Measurements from ENCODE around the gene STOM.
A peak's percentile ranks its signal among the peaks of the same experiment; 100 is the strongest.
"Not testable (repeated sequence)": the region's sequence is repeated elsewhere in the genome, so short reads cannot be mapped to it uniquely, and the experiment has no call there.

The STOM gene

DNA sequence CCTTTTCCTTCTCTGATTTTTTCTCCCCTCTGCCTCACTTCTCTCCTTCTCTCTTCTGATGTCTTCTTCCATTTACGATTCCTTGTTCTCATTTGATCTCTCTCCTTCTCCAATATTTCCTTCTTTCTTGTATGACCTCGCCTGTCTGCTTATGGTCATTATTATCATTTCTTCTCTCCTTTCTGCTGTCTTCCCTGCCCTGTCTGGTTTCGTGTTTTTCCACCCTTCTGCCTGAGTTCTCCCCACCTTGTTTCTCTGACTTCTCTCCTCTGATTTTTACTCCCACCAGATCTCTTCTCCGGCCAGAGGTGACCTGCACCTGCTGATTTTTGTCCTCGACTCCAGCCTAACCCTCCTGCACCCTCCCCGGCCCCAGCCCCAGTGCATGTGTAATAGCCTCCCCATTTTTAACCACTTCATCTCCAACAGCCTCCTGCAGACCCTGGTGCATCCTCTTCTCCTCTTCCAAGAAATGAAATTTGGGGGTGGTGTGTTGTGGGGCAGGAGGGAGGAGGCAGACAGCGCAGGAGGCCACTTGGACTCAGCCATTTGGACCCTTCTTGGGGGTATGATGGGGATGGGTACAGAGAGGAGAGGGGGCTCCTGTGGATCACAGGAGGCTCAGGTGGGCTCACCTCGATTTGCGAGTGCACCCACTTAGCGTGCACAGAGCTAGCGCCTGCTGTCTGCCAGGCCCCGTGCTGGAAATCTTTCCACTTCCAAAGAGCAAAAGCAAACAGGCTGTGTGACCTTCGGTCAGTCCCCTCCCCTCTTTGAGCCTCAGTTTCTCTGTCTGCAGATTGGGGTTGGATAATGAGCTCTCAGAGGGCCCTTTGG, 69.5 kb downstream of the STOM start:
- DNase-seq (ENCODE audit: low spot score), result no peak

DNA sequence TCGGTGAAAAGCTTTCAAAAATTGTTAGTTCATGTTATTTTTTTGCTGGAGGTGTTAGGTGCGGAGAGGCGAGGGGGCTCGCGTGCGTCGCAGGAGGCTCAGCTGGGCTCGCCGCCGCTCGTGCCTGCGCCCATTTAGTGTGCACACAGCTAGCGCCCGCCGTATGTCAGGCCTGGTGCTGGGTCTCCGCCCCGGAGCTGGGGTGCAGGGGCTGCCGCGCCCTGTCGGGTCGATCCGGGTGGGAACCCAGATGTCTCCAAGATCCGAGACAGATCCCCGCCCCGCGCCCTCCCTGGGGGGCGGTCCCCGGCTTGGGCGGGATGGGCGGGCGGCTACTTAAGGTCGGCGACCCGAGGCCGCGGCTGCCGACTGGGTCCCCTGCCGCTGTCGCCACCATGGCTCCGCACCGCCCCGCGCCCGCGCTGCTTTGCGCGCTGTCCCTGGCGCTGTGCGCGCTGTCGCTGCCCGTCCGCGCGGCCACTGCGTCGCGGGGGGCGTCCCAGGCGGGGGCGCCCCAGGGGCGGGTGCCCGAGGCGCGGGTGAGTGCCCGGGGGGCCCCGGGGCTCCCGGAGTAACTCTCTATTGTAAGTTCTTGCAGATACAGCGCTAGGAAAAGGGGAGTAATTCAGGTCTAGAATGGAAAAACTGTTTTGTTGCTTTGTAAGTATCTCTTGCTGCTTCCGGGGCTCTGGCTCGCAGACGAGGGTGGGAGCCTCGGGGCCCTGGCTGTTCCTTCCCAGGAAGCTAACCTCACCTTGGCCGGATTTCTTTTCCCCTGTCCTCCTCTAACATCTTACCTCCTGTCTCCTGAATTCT, 70.4 kb downstream of the STOM start:
- DNase-seq (ENCODE audit: low spot score), result peak; percentile 10

DNA sequence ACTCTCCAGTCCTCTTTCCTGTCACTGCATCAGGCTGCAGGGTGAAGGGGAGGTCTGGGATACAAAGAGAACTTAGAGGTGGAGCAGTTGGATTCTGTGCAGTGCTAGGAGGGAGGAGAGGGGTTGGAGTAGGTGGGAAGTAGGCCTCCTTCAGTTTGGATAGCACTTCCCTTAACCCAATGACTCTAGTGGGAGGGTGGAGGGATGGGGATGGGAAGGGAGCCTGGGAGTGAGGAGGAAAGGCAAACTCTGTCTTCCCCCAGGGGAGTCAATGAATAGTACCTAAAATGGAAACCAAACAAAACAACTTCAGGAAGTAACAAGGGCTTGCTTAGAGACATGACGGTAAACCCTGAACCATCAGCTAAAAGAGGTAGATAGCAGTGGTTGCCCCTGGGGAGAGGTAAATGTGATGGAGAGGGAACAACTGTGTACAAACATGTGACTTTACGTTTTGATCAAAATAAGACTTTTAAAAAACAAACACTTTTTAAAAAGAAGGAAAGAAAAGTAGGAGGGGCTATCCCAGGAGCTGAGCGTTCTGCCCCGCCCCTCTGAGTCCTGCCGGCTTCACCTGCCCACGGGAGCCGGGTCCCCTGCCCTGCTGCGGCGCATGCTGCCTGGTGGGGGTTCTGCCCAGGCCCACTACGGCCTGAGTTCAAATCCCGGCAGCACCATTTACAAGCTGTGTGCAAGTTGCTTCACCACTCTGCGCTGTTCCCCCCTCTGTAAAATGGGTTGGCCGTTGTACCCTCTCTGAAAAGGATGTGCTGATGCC, 71.2 kb downstream of the STOM start:
- DNase-seq (ENCODE audit: low spot score), result no peak

DNA sequence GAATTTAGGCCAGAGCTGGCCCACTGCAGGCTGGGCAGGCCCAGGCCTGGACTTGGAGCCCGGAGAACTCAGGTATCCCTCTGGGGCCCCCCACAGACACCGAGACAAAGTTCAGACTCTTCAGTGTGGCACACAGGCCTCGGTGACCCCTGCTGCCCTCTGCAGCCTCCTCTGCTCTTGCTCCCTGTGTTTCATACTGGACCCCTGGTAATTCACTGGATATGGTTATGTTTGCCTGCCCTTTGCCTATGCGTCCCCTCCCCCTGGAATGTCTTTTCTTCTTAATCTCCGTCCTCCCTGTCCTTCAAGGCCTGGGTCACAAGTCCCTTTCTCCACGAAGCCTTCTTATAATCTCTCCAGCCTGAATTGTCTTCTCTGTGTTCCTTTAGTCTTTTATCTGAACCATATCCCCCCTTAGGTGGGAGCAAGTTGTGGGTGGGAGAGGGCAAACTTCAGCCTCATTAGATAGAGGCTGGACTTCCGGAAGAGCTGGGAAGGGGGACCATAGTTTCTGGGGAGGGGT, 72.0 kb downstream of the STOM start:
- DNase-seq (ENCODE audit: low spot score), result no peak

DNA sequence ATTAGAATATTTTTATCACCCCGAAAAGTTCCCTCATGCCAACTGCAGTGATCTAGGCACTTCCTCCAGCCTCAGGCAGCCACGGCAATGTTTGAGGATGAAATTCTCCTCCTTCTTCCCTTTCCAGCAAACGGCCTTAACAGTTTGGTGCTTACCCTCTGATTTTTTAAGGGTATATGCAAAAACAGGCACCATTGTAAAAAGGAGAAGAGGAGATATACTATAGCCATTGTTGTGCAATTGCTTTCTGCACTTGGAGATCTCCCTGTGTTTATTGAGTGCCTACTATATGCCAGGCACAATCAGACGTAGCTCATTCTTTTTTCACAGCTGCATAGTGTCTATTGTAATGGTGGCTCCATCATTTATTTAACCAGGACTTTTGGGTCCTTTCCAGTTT, 72.7 kb downstream of the STOM start:
- no peak for DNase-seq (ENCODE audit: low spot score)

DNA sequence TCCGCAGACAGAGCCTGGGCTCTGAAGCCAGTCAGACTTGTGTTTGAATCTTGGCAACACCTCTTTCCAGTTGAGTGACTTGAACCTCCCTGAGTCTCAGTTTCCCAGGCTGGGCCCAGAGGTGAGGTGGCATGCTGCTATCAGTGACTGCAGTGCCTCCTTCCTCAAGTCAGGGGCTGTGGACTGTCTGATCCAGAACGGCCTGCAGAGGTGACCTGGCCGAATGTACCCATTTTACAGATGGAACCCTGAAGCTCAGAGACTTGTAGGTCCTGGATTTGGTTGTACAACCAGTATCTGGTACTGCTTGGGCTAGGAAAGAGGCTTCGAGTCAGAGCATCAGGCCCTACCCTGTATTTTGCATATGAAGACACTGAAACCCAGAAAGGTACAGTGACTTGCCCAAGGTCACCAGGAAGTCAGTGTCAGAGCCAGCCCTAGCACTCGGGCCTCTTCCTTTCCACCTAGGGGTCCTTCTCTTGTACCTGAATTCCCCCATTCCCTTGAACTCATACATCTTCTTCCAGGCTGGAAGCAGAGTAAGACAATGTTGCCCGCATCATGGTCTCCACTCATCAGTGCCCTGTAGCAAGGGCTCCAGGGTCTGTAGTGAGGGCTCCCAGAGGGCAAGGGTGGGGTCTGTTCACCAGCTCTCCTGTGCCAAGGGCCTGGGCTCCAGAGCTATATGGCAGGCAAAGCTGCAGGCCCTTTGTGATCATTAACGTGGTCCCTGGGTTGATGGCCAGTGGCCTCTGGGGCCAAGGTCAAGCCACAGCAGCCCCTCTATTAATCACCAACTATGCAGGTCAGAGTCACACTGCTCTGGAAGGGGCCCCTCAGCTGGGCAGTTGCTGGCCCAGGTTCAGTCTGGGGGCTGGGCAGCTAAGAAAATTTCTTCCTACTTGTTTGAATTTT, 73.6 kb downstream of the STOM start:
- no peak for DNase-seq (ENCODE audit: low spot score)

DNA sequence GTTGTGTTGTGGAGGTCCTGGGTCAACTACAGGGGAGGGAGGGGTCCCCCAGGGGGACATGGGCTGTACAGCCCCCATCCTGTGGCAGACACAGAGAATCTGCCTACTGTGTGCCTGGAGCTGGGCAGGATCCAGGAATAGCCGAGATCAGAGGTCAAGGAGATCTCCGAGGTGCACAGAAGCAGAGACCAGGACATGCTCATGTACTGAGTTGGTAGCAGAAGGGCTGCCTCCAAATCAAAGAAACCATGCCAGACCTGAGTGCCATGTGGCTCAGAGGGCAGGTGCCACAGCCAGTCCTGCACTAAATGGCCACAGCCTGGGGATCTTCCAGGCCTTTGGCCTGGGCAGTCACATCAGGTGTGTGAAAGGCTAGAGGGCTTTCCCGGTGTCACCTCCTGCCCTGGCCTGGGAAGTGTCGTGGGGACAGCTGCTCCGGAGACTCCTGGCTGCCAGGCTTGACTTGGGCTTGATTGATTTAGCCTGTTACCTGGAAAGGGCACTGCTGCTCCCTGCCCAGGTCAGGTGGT, 74.3 kb downstream of the STOM start:
- DNase-seq (ENCODE audit: low spot score), result no peak

DNA sequence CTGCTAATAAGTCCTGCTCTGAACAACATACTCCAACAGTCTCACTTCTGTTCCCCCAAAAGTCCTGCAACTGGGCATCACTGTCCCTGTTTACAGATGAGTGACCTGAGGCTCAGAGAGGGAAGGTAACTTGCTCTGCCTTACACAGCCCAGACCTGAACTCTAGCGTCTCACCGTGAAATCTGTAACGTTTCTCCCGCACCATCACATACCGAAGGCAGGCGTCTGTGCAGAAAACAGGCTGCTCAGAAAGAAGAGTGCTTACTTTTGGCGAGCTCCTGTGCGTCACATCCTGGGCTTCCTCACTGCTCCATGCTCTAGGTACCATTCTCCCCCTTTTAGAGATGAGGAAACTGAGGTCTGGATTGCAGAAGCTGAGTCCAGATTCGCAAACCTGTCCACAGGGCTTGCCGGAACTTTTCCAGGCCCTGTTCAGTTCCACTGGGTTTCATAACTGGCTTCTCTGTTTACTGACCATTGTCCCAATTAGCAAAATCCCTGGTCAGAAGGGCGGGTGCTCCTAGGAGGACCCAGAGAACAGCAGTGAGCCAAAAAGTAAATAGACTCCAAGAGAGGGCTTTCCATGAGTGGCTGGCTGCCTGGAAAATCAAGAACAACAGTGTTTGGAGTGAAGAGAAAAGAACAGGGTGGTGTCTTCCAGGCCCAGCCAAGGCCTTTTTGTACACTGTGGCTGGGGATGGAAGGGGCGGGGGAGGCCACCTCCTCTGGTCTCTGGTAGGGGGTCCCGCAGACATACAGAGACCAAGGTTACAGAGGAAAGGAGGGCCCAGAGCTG, 75.0 kb downstream of the STOM start:
- DNase-seq (ENCODE audit: low spot score), result no peak

DNA sequence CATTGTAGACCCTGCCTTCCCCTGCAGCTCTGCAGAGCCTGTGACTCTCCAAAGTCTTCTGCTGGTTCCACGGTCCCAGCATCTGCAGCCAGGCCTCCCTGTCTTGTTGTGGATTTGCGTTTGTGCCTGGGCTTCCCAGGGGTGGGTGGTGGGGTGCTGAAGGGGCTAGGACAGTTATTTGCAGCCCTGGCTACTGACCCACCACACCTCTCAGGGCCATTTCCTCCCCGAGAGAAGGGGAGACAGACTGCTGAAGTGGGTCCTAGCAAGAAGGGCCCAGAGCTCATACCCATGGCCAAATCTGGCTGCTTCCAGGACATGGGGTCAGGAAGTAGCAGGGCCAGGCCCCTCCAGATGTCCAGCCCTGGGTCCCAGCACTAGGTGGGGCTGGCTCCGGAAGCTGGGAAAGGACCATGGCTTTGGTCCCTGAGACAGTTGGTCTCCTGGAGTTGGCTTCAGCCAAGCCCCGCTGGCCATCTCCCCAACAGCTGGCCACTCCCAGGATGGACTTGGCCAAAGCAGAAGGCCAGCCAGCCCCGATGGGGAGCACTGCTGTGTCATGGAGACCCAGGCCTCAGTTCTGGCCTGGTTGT, 75.8 kb downstream of the STOM start:
- no peak for DNase-seq (ENCODE audit: low spot score)

DNA sequence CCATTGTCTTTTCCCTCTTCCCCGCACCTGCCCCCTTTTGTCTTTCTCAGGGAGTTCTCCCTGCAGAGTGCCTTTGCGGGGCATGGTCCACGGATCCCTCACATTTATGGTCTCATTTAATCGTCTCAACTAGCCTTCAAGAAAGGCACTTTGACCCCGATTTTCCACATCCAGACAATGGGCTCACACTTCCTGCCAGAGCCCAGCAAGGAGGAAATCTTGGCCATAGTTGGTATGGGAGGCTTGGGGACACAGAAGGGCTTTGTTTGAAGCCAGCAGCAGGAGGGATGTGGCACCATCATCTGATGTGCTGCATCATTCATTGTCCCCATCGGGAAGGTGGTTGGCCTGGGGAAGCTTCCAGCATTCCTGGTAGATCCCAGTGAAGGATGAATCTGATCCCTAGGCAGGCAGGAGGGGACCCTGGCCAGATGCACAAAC, 77.2 kb downstream of the STOM start:
- no peak for DNase-seq (ENCODE audit: low spot score)

DNA sequence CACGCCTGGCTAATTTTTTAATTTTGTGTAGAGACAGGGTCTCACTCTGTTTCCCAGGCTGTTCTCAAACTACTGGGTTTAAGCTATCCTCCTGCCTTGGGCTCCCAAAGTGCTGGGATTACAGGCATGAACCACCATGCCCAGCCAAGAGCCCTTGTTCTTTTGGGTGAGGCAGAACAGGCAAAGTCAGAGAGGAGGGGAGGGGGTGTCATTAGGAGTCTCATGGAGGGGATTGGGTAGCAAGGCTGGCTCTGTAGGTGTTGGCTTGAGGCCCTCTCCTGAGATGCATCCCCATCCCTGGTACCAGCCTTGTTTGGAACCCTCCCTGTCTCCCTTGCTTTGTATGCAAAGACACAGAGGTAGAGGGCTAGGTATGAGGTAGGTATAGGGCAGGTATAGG, 78.0 kb downstream of the STOM start:
- DNase-seq (ENCODE audit: low spot score), result no peak

DNA sequence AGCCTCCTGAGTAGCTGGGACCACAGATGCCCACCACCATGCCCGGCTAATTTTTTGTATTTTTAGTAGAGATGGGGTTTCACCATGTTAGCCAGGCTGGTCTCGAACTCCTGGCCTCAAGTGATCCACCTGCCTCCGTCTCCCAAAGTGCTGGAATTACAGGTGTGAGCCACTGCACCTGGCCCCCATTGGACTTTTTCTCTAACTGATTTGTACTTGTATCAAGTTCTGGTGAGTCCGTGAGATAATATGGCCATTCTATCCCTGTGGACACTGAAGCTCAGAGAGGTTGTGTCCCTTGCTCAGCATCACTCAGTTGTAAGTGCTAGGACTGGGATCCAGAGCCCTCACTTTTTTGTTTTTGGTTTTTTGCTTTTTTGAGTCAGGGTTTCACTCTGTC, 78.5 kb downstream of the STOM start:
- not testable (repeated sequence) for DNase-seq (ENCODE audit: low spot score)

DNA sequence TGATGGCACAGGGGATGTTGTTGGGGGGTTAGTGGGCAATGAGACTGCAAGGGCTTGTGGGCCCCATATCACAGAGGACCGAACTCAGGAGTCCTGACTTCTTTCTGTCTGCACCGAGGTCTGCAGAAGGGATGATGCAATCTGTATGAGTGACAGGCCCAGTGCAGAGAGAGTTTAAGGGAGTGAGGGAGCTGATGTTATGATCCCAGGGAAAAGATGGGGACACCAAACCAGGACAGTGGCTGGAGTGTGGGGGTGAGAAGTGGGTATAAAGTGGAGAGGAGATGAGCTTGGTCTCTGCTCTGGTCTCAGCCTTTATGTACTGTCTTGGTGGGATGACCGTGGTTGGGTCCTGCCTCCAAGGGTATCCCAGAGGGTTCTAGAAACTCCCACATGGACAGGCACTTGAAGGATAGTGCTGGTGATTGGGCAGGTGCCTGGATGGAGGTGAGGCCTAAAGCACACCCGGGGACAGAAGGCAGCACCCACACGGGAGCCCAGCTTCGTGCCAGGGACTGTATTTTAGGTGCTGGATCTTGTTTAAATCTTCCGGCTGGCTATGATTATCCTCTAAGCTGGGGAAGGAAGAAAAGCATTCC, 80.2 kb downstream of the STOM start:
- no peak for DNase-seq (ENCODE audit: low spot score)

DNA sequence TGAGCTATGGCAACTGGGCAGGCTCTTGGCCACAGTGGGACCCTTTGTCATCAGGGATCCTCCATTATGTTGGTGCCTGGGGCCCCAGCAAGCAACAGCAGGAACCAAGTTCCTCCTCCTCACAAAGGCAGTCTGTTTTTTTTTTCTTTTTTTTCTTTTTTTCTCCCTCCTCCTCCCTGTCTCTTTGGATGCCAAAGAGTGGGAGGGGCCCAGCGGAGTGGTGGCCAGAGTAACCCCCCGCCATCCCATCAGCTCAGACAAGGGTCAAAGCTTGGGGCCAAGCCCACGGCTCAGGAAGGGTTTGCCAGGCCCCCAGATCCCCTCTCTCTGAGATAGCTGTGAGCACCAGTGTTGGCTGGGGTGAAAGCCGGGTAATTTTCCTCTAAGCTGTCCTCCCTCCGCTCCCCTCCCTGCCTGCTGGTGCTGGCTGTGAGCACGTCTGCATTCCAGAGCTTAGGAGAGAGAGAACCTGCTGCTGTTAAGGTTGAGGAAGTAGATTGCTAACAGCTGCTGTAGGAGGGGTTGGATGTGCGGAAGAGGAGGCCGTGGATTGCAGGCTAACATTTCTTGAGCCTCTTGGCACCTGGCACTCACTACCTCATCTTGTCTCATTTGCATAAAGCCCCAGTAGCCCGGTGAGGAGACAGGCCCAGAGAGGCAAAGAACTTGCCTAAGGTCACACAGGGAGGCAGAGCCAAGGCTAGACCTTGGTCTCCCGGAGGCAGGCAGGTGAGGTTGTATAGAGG, 80.9 kb downstream of the STOM start:
- DNase-seq (ENCODE audit: low spot score), result peak; percentile 94

Measured in kidney tubule cell (primary cell).